ENCODE data around the gene CFAP57. TPM values are rescaled to one million over a fixed set of nuclear protein-coding genes. Genes with fewer than 3 reads are reported as not detected.

Gene CFAP57
- total and polyA plus RNA-seq, 2 of the 8 experiments (the other 6 are each of a cell fraction or from before 2014, with no cell fraction given): 0.20 to 0.80 TPM

- DNase-seq (ENCODE audit: low read depth in 1 of 2, low spot score in 2 of 2): no peak
- Histone ChIP-seq H3K18ac (ENCODE audit: extremely low read depth, low read length) (no peak overlapping the region), H3K79me2 (ENCODE audit: control insufficient read depth in 1 of 2, insufficient read depth in 2 of 2, low read length in 2 of 2) (no peaks in the 10 kb centered on the region), H2BK15ac (ENCODE audit: low read length) (no peak overlapping the region), H2AFZ (ENCODE audit: low read length) (no peak overlapping the region), H2BK12ac (ENCODE audit: low read depth, low read length) (no peak overlapping the region), H3K27ac (ENCODE audit: low read depth, low read length) (no peak overlapping the region), H3K4me2 (ENCODE audit: insufficient read depth in 1 of 2, low read depth in 2 of 2, low read length in 2 of 2) (no peak overlapping the region), H4K5ac (ENCODE audit: insufficient read length, low read depth, low read length) (no peak overlapping the region), H2BK120ac (replicated peaks; ENCODE audit: low read depth, low read length) (no peak overlapping the region), H4K91ac (replicated peaks; ENCODE audit: insufficient read length, low read length) (no peak overlapping the region), H3K14ac (ENCODE audit: insufficient read length) (no peak overlapping the region), H3K36me3 (ENCODE audit: control insufficient read depth in 2 of 4, insufficient read depth in 4 of 4, low read length in 3 of 4) (0 out of 8 replicates have a peak, but pooled peaks cover 0 to 3% (median 1%) of the 10 kb centered on the region in 4 experiments), H3K23ac (ENCODE audit: insufficient read length) (no peak overlapping the region), H3K9ac (replicated peaks in 1 of 4; ENCODE audit: extremely low read depth in 1 of 4, low read depth in 3 of 4, low read length in 3 of 4) (no peak overlapping the region), H3K23me2 (ENCODE audit: low read depth, low read length) (0 out of 2 replicates have a peak, but pooled peaks cover 2% of the 10 kb centered on the region), H3K9me3 (ENCODE audit: insufficient read depth in 2 of 2, low read depth in 1 of 2, low read length in 1 of 2) (peaks cover 5 to 6% of the 10 kb centered on the region in 2 experiments; a peak in 3 of 4 replicates), H3K4me1 (replicated peaks in 1 of 4; ENCODE audit: control insufficient read depth in 3 of 4, insufficient read depth in 4 of 4, low read length in 3 of 4) (peaks cover 0 to 2% (median 0%) of the 10 kb centered on the region in 4 experiments; a peak in 2 of 7 replicates), H2AK5ac (ENCODE audit: low read depth, low read length) (no peak overlapping the region), H4K8ac (ENCODE audit: extremely low read depth, insufficient read depth, low read length) (no peak overlapping the region), H4K20me1 (replicated peaks in 1 of 2; ENCODE audit: control insufficient read depth in 1 of 2, insufficient read depth in 2 of 2, low read length in 2 of 2) (peaks cover 0 to 2% of the 10 kb centered on the region in 2 experiments), H3K79me1 (ENCODE audit: low read depth, low read length) (peaks cover 3% of the 10 kb centered on the region; the same call in 1 of the 2 replicates), H2BK20ac (ENCODE audit: low read length) (no peak overlapping the region), H3K56ac (replicated peaks; ENCODE audit: insufficient read length, low read depth, low read length) (no peak overlapping the region), H2BK5ac (ENCODE audit: low read depth, low read length) (no peak overlapping the region), H3K4me3 (ENCODE audit: extremely low read depth in 1 of 4, insufficient read depth in 2 of 4, low read depth in 3 of 4, low read length in 4 of 4) (no peak overlapping the region), H3K4ac (replicated peaks; ENCODE audit: insufficient read length, low read depth, low read length) (no peak overlapping the region), H3K27me3 (replicated peaks in 1 of 4; ENCODE audit: control insufficient read depth in 3 of 4, extremely low read depth in 1 of 4, insufficient read depth in 3 of 4, low read length in 3 of 4) (no peaks in the 10 kb centered on the region)
- no peak for FAIRE-seq
- POLR2A ChIA-PET (ENCODE audit: partially characterized antibody): no interaction called here
- TF ChIP-seq SRF (IDR thresholded peaks at IDR 0.05; ENCODE audit: low read depth, low read length): no peak
- no peak for TF ChIP-seq JUN (IDR thresholded peaks at IDR 0.05; ENCODE audit: low read depth, low read length)
- no peak for TF ChIP-seq SP2 (IDR thresholded peaks at IDR 0.05; ENCODE audit: low read length)
- TF ChIP-seq PHF8 (conservative IDR thresholded peaks at IDR 0.05; ENCODE audit: low read depth, low read length): no peak
- TF ChIP-seq CREB1 (IDR thresholded peaks at IDR 0.05): no peak
- TF ChIP-seq, protein P1, sequence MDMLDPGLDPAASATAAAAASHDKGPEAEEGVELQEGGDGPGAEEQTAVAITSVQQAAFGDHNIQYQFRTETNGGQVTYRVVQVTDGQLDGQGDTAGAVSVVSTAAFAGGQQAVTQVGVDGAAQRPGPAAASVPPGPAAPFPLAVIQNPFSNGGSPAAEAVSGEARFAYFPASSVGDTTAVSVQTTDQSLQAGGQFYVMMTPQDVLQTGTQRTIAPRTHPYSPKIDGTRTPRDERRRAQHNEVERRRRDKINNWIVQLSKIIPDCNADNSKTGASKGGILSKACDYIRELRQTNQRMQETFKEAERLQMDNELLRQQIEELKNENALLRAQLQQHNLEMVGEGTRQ (IDR thresholded peaks at IDR 0.05; ENCODE audit: low read length): no peak
- no peak for TF ChIP-seq KDM5A (IDR thresholded peaks at IDR 0.05; ENCODE audit: low read length)
- CTCF ChIA-PET (ENCODE audit: partially characterized antibody): no interaction called here
These were observed 32.1 kb upstream of the CFAP57 start for GRCh38 chr1:43140010-43140409.

Measured in H1 (cell line).